Kidney tubule cell (primary cell): ENCODE data around the gene AFAP1L1.

Source experiments
- DNase-seq: peaks from one replicate; pipeline ENCODE4 v3.0.0-alpha.2; 2018; ENCODE audit warnings: low spot score

AFAP1L1 gene

DNA sequence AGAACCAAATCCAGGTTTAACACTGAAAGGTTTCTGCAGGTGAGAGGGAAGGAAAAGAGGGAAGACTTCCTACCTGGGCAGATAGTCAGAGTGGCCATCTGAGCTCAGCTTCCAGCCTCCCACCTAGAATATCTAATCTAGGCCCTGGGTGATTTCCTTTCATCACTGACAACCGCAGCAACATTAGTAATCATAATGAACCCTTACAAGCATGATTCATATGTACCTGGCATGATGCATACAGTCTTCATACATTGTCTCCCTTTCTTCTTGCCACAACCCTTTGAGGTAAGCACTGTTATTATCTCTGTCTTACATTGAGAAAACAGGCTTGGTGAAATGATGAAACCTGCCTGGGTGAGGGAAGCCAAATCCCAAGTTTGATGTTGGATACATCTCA is 13.5 kb downstream of the AFAP1L1 start:
- no peak for DNase-seq

DNA sequence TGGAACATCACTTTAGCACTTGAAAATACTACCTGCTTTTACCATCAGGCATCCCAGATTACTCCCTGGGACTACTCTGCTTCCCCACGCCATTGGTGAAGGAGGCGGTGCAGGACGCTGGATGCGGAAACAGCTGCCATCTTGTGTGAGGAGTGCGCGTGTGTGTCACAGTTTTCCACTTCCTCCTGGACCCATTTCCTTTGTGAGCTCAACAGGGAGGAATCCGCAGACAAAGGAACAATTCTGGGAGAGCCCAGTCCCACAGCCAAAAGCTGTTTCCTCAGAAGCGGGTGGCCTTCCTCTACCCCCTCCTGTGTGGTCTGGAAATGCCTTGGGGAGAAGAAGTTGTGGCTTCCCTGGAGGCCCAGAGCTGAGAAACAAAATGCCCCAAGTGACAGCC is 16.8 kb downstream of the AFAP1L1 start:
- no peak for DNase-seq

DNA sequence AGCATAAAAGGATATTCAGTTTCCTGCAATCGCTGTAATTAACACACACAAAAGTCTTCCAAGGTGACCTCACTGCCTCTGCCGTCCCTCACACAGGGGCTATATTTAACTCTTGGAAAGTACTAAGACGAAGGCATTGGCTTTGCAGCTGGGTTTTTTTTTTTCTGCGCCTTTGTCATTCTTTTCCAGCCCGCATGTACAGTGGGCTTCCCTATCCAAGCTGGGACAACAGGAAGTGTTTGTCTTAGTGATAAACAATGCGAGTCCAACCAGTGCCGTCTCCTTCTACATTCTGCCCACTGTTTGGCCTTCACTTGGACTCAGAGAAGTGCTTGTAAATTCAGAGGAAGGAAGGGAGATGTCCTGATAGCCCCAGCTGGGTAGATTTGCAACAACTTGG is 17.6 kb downstream of the AFAP1L1 start:
- DNase-seq: no peak

DNA sequence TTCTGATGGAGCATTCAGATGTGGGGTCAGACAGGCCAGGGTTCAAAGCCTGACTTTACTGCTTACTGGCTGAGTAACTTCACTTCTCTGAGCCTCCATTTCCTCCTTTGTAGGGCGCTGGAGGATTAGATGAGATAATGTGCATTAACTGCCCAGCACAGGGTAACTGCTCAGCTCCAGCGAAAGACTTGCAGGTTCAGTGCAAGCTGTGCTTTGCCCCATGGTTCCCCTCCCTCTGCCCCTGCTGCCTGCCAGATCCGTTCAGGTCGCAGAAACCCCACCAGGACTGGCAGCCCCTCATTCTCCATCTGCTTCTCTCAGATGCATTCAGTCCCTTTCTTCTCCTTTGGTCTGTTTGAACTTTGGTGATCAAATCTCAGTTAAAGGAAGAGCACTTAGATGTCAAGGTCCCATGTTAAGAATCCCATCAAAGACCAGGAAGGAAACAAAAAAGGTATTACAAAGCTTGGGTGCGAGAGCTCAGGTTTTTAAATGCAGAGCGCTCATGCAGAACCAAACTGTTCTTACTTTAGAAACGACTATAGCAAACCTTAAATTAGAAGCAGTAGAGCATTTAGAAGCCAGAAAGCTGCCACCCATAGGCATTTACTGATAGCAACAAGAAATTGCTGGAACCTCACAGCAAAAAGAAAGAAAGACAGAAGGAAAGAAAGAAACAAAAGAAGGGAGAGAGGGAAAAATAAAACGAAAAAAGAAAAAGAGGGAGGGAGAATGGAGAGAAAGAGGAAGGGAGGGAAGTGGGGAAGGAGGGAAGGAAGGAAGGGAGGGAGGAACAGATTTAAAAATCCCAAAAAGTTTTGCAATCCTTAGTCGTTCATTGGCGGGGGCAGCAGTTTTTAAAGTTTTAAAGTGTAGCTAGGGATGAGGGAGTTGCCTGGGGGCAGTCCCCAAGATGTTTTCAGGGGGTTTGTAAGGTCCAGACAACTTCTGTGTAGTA is 23.5 kb downstream of the AFAP1L1 start:
- peak; percentile 14 for DNase-seq

DNA sequence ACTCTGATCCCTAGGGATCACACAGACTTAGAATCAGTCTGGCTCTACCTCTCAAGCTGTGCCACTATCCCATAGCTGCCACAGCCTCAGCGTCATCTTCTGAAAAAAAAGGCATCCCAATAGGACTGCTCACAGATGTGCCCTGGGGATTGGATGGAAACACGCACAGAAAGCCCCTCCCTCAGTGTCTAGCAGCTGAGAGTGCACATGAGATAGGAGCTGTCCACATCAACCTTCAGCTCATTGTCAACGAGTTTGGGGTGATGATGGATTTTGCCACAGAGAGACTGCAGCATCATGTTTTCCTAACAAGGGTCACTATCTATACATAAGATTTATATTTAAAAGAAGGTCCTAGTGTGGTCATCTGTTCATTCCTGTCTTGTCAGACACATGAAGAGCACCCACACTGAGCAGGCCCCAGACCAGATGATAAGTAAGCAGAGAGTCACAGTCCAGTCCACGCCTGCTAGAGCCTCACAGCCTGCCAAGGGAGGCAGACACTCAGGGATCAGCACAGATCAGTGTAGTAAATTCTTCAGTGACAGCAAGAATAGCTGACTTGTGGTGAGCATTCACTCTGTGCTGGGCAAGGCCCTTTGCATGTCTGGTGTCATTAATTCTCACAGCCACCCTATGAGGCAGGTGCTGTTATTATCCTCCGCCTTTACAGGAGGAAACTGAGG is 25.8 kb downstream of the AFAP1L1 start:
- DNase-seq: no peak

DNA sequence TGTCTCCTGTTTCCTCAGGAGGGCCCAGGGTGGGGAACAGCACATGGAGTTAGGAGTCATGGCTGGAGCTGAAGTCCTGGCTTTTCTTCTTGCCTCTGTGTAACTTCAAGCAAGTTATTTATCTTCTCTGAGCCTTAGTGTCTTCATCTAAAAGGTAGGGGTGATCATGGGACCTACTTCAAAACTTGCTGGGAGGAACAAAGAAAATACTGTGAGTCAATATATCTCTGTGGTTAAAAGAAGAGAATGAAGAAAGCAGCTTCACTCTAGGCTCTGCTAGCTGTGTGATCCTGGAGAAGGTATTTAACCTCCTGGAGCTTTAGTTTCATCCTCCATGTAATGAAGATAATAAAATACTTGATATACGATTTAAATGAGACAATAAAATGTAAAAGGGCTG is 26.5 kb downstream of the AFAP1L1 start:
- DNase-seq: no peak

GRCh38 chr5:149298842-149299404 is 27.3 kb downstream of the AFAP1L1 start:
- no peak for DNase-seq

- DNase-seq: no peak
Measured at GRCh38 chr5:149299451-149300054, 27.9 kb downstream of the AFAP1L1 start.

DNA sequence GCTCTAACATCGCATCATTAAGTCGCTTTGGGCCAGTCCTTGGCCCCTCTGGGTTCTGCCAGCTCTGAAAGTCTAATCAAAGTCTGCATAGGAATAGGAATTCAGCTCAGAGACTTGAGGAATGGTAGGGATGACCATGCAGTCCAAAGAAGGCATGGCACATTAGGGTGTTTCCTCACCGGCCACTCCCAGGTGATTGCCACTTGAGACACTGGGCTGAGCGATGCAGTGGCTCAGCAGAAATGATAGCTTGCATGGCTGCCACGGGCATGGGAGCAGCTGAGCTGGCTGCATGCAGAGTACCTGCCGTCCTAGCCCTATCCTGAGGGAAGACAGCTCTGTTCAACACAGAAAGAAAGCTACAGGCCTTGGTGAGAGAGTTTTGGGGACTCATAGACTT is 28.8 kb downstream of the AFAP1L1 start:
- no peak for DNase-seq

DNA sequence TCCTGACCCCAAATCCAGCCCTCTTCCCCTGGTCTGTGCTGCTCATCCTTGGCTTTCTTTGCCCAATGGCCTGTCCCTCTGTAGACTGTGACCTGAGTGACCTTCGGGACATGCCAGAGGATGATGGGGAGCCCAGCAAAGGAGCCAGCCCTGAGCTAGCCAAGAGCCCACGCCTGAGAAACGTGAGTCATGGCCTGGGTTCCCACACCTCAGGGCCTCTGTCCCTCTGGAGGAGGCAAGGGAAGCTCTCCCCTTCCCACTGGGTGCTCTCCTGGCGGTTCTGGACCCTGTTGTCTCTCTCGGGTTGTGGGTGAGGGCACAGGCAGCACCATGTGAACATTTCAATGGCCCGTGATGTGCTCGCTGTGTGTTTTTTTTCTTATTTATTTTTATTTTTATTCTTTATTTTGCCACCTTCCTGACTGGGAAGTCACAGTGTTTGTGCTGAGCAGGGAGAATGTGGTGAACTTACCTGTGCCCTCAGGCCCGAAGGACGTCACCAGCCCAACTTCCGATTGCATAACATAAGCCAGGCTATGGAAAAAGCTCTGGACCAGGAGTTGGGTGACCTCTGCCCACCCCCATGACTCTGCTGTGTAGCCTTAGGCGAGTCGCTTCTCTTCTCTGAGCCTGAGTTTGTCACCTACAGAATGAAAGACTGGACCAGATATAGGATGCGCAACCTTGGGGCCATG is 29.5 kb downstream of the AFAP1L1 start:
- no peak for DNase-seq

- no peak for DNase-seq
Measured at GRCh38 chr5:149301744-149302380, 30.2 kb downstream of the AFAP1L1 start.

DNA sequence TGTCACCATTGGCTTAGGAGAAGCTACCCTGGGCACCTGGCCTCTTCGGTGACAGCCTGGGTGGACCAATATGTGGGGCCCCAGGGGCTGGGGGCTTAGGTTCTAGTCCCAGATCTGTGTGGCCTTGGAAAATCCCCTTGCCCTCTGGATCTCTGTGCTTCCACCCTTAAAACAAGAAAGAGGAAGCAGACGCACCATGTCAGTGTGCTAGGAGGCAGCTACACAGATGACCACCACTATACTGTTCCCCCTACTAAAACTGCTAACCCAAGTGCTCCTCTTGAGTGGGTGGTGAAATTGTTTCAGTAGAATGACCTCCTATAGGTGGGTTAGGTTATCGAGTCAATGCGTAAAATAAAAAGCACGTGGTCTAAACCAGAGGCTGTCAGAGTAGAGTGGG is 31.0 kb downstream of the AFAP1L1 start:
- no peak for DNase-seq

DNA sequence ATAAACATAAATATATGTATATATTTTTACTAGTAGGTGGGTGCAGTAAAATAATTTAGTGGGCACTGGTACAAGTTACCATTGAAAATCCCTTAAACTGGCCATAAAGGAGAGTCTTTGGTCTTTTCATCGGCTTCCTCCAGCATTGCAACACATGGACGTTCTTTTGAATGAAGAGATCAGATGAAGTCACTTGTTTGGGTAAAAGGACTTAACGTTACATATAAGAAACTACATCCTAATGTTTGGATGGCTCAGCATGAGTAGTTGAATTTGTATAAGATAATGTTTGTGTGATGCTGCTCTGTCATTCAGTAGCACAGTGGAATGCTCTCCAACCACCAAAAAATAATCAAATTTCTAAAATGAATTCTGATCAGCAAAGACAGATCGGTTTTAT is 31.6 kb downstream of the AFAP1L1 start:
- DNase-seq: no peak

GRCh38 chr5:149304195-149305078 is 32.8 kb downstream of the AFAP1L1 start:
- DNase-seq: no peak

GRCh38 chr5:149309354-149309753 is 37.7 kb downstream of the AFAP1L1 start:
- DNase-seq: no peak

DNA sequence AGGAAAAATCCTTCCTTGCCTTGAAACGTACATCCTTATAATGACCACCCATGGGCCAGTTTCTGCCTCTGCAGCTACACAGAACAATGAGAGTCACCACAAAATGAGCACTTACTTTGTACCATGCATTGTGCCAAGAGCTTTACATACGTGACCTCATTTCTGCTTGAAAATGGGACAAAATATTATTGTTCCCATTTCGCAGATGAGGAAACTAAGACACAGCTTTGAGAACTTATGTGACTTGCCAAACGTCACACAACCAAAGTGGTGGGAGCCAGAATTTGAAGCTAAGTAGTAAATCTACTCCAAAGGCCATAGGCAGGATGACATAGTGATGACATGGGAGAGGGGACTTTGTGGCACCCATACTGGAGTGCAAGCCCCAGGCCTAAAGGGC is 38.8 kb downstream of the AFAP1L1 start:
- DNase-seq: no peak

GRCh38 chr5:149310947-149311658 is 39.4 kb downstream of the AFAP1L1 start:
- DNase-seq: peak; percentile 72

DNA sequence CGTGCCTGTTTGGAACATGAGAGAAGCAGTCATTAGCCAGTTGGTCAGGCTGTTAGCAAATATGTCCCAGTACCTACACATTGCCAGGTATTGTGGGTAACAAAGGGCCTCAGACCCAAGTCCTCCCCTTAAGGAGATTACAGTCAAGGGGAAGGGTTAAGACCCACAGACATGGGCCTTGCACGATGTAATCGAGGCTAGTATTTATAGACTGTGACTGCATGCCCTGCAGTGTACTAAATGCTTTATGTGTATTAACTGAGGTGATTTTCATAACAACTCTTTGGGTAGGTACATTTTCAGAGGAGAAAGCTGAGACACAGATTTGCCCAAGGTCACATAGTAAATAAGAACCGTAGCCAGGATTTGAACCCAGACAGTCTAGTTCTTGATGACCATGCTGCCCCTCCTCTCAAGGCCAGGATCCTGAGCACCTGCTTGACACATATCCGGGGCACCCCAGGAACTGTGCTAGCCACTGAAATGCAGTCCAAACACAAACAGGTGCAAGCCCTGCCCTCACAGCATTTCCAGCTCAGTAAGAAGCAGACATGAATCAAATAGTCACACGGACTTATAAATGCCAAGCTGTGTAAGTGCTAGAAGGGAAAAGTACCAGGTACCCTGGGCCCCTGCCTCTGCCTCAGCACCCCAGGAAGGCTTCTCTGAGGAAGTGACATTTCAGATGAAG is 41.6 kb downstream of the AFAP1L1 start:
- no peak for DNase-seq

DNA sequence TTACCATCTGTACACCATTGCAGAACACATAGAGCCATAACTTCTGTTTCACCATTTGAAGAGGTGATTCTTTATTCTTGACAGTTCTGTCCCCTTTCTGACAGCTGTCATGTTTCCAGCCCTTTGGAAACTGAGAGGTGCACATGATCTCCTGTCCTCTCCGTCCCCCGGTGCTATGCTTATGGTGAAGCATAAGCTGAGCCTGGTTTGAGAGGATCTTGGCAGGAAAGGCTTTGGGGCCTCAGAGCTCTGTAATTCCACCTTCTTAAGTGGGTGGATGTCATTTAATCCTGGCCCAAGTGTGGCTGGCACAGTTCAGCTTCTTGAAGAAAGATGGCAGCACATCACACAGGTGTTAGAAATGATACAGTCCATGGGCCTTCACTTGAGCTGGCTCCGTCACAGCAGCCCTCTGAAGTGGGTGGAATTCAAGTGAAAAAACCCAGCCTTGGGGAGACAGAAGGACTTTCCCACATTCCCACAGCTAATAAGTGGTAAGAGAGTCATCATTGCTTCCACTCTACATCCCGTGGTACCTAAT is 43.0 kb downstream of the AFAP1L1 start:
- no peak for DNase-seq
